ENCODE results near the gene CR1. TPM values are rescaled to one million over a fixed set of nuclear protein-coding genes. Genes with fewer than 3 reads are reported as not detected.

The CR1 gene
- polyA plus RNA-seq: under 1 TPM; 0.06 to 0.12 TPM

DNA sequence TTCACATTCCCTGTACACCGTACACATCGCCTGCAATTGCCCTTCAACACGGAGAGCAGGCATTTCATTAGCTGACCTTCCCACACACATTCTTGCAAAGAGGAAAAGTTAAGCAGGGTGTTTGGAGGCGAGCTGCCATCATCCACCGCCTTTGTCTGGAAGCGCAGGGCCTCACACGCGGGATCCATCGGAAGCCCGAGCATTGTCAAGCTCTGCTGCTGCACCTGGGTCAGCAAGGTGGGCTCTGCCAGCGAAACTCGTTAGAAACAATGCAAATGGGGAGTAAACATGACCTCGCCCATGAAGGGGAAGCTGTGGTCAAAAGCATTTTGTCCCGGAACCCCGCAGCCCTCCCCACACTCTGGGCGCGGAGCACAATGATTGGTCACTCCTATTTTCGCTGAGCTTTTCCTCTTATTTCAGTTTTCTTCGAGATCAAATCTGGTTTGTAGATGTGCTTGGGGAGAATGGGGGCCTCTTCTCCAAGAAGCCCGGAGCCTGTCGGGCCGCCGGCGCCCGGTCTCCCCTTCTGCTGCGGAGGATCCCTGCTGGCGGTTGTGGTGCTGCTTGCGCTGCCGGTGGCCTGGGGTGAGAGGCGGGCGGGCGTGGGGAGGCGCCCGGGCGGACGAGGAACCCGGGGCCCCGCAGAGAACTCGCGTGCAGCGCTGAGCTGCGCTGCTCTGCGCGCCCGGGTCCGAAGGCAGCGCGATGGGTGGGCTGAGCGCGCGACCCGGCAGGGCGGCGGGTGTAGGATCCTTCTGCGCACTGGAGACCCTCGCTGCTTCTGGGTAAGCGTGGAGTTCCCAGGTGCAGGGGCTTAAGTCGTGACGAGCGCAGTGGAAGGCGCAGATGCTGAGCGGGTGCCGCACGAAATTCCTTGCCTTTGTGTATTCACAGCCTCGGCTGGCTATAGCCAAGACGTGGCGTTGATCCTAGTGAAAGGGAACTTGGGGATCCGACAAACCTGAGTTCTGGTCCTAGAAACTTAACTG is at the start of gene CR1:
TSS of gene CR1 (plus strand) at position 357 of the 992 bp plus-strand sequence. CDS start at position 468, 111 bp downstream.
- 5 to 7% methylated on average over 66 to 68 of the region's 68 CpGs for WGBS, 2 donors
- peaks cover 0 to 4% of the 10 kb centered on the region in 2 donors for H3K4me1 ChIP-seq (ENCODE audit: control insufficient read depth in 2 of 2, insufficient read depth in 2 of 2, low read length in 1 of 2)
- no peaks in the 10 kb centered on the region for H3K9me3 ChIP-seq (ENCODE audit: control insufficient read depth in 2 of 2, insufficient read depth in 1 of 2, low read depth in 1 of 2, low read length in 1 of 2)
- no peaks in the 10 kb centered on the region for H3K36me3 ChIP-seq (ENCODE audit: control insufficient read depth in 2 of 2, insufficient read depth in 2 of 2, low read length in 1 of 2)
- peaks cover 0 to 7% of the 10 kb centered on the region in 2 donors for H3K27me3 ChIP-seq (ENCODE audit: control insufficient read depth in 1 of 2, insufficient read depth in 2 of 2, low read length in 2 of 2)
- H3K4me3 ChIP-seq (ENCODE audit: low read depth in 1 of 2, low read length in 2 of 2): peak within 1 kb of the TSS; percentile 4 to 20
- no peak within 1 kb of the TSS for H3K27ac ChIP-seq (ENCODE audit: low read depth in 2 of 2, low read length in 1 of 2)

DNA sequence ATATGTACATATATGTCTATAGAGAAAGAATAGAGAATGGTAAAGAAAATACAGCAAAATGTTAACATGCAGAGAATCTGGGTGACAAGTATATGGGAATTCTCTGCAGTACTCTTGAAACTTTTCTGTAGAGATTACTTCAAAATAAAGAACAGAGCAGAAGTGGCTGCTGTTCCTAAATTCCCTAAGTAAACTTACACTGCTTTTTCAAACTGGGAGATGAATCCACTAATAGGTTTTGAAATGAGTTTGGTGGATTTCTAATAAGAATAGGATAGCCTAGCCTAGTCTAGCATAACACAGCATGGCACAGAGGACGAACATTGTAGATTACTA is 42.3 kb upstream of the CR1 start:
- 3 to 16% methylated on average over 1 of the region's 1 CpG for WGBS, 2 donors
- Histone ChIP-seq H3K9me3 (ENCODE audit: control insufficient read depth in 2 of 2, insufficient read depth in 1 of 2, low read depth in 1 of 2, low read length in 1 of 2) (no peaks in the 10 kb centered on the region), H3K4me1 (ENCODE audit: control insufficient read depth in 2 of 2, insufficient read depth in 2 of 2, low read length in 1 of 2) (peaks cover 6 to 9% of the 10 kb centered on the region in 2 donors), H3K27ac (ENCODE audit: low read depth in 2 of 2, low read length in 1 of 2) (no peak overlapping the region), H3K4me3 (ENCODE audit: low read depth in 1 of 2, low read length in 2 of 2) (no peak overlapping the region), H3K36me3 (ENCODE audit: control insufficient read depth in 2 of 2, insufficient read depth in 2 of 2, low read length in 1 of 2) (no peaks in the 10 kb centered on the region), H3K27me3 (ENCODE audit: control insufficient read depth in 1 of 2, insufficient read depth in 2 of 2, low read length in 2 of 2) (peaks cover 4 to 12% of the 10 kb centered on the region in 2 donors)

DNA sequence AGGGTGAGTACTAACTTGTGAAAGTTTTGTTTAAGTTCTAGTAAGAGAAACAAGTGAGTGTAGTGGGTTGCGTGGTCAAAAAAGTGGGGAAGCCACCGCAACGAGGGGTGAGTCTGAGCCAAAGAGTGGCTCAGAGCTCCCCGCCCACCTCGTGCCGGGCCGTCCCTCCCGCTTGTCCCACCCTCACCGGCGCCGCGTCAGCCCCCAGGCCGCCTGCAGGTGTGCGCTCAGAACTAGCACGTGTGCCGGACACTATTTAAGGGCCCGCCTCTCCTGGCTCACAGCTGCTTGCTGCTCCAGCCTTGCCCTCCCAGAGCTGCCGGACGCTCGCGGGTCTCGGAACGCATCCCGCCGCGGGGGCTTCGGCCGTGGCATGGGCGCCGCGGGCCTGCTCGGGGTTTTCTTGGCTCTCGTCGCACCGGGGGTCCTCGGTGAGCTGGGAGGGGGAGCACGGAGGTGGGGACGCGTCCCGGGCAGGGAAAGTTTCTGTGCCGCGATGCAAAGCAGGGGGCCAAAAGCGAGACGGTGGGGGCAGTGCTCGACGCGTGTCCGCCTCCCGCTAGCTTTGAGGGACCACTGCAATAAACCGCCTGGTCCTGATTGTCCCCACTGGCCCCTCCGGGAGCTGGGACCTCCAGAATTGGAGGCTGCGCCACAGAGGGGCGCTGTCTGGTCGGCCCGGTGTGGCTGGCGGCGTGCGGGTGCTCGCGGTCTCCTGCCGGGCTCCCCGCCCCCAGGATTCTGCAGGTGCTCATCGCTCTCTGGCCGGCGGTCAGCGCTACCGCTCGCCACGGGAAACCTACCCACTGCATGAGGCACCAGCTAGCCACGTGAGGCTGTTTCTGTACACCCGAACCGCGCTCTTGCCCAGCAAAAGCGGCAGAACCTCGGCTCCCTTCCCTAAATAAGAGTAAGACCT is 41.7 kb upstream of the CR1 start, which contains the start of gene CR2:
TSS of gene CR2 (plus strand) at position 283 of the 919 bp plus-strand sequence. CDS start at position 374, 91 bp downstream.
- H3K27ac ChIP-seq (ENCODE audit: low read depth in 2 of 2, low read length in 1 of 2): no peak within 1 kb of the TSS
- peaks cover 4 to 12% of the 10 kb centered on the region in 2 donors for H3K27me3 ChIP-seq (ENCODE audit: control insufficient read depth in 1 of 2, insufficient read depth in 2 of 2, low read length in 2 of 2)
- WGBS, 2 donors: 1% methylated on average over 74 to 75 of the region's 75 CpGs

DNA sequence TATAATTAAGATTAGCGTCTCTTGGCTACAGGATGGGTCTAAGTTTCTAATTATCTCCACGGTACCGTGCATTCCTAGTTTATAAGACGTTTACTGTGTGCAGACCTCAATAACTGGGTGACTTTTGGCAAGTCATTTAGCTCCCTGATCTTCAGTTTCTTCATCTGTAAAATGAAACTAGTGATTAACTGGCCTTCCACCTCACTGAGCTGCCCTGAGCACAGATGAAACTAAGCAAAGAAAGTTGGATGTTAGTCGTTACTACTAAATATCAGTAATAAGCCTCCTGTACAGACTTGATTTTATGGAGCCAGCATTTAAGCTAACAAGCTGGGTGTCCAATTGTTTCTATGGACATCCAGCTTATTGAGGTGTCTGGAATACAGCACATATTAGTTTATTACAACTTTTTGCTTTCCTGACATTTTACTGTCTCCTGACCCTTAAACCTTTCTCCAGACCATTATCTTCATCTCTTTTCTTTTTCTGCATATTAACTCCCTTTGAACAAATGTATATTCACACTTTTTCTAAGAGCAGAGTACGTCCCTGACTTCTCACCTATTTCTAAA is 40.7 kb upstream of the CR1 start:
- no peak overlapping the region for H3K27ac ChIP-seq (ENCODE audit: low read depth in 2 of 2, low read length in 1 of 2)
- peaks cover 6 to 9% of the 10 kb centered on the region in 2 donors for H3K4me1 ChIP-seq (ENCODE audit: control insufficient read depth in 2 of 2, insufficient read depth in 2 of 2, low read length in 1 of 2)
- H3K36me3 ChIP-seq (ENCODE audit: control insufficient read depth in 2 of 2, insufficient read depth in 2 of 2, low read length in 1 of 2): no peaks in the 10 kb centered on the region
- peaks cover 4 to 12% of the 10 kb centered on the region in 2 donors for H3K27me3 ChIP-seq (ENCODE audit: control insufficient read depth in 1 of 2, insufficient read depth in 2 of 2, low read length in 2 of 2)
- H3K4me3 ChIP-seq (ENCODE audit: low read depth in 1 of 2, low read length in 2 of 2): no peak overlapping the region
- H3K9me3 ChIP-seq (ENCODE audit: control insufficient read depth in 2 of 2, insufficient read depth in 1 of 2, low read depth in 1 of 2, low read length in 1 of 2): no peaks in the 10 kb centered on the region
- 46 to 50% methylated on average over 6 of the region's 6 CpGs for WGBS, 2 donors

More for the DNA sequence above, 41.7 kb upstream of the CR1 start, which contains the start of gene CR2:
- no peaks in the 10 kb centered on the region for H3K9me3 ChIP-seq (ENCODE audit: control insufficient read depth in 2 of 2, insufficient read depth in 1 of 2, low read depth in 1 of 2, low read length in 1 of 2)
- no peaks in the 10 kb centered on the region for H3K36me3 ChIP-seq (ENCODE audit: control insufficient read depth in 2 of 2, insufficient read depth in 2 of 2, low read length in 1 of 2)
- peak within 1 kb of the TSS; percentile 32 to 44 for H3K4me3 ChIP-seq (ENCODE audit: low read depth in 1 of 2, low read length in 2 of 2)
- H3K4me1 ChIP-seq (ENCODE audit: control insufficient read depth in 2 of 2, insufficient read depth in 2 of 2, low read length in 1 of 2): peaks cover 6 to 9% of the 10 kb centered on the region in 2 donors

DNA sequence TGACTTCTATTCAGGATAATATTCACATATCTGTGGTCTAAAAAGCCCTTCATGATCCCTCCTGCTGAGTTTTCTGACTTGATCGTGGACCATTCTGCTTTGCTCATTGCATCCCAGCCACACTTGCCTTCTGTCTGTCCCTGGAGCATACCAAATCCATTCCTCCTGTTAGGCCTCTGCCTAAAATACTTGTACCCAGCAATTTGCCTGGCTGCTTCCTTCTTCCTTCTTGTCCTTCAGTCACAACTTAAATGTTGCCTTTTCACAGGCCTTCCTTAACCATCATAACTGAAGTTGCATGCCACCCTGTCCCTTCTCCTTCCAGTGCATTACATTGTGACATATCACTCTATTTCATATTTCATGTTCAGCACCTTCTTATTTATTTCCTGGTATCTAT is 37.5 kb upstream of the CR1 start:
- Histone ChIP-seq H3K27me3 (ENCODE audit: control insufficient read depth in 1 of 2, insufficient read depth in 2 of 2, low read length in 2 of 2) (peaks cover 0 to 12% of the 10 kb centered on the region in 2 donors), H3K27ac (ENCODE audit: low read depth in 2 of 2, low read length in 1 of 2) (no peak overlapping the region), H3K9me3 (ENCODE audit: control insufficient read depth in 2 of 2, insufficient read depth in 1 of 2, low read depth in 1 of 2, low read length in 1 of 2) (no peaks in the 10 kb centered on the region), H3K36me3 (ENCODE audit: control insufficient read depth in 2 of 2, insufficient read depth in 2 of 2, low read length in 1 of 2) (no peaks in the 10 kb centered on the region), H3K4me3 (ENCODE audit: low read depth in 1 of 2, low read length in 2 of 2) (no peak overlapping the region), H3K4me1 (ENCODE audit: control insufficient read depth in 2 of 2, insufficient read depth in 2 of 2, low read length in 1 of 2) (peaks cover 6 to 9% of the 10 kb centered on the region in 2 donors)
- WGBS, 2 donors: 88 to 91% methylated on average over 1 of the region's 1 CpG

DNA sequence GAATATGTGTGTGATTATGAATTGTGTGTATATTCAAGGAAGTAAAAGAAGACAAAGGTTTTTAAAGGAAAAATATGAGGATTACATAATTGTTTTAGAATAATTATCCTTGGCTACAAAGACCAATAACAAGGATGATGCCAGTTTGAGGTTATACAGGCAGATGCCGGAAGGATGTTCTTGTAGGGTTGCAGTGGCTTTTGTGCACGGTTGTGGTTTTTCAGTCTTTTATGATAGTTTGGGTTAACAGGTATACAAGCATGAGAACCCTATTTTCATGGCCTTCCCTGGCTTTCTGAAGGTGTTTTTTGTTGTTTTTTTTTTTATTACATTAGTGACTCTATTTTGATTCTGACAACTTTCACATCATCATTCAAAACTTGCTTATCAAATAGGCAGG is 36.9 kb upstream of the CR1 start:
- no peak overlapping the region for H3K4me3 ChIP-seq (ENCODE audit: low read depth in 1 of 2, low read length in 2 of 2)
- H3K9me3 ChIP-seq (ENCODE audit: control insufficient read depth in 2 of 2, insufficient read depth in 1 of 2, low read depth in 1 of 2, low read length in 1 of 2): no peaks in the 10 kb centered on the region
- whole genome bisulfite sequencing, 2 donors: 82 to 84% methylated on average over 2 of the region's 2 CpGs
- H3K36me3 ChIP-seq (ENCODE audit: control insufficient read depth in 2 of 2, insufficient read depth in 2 of 2, low read length in 1 of 2): no peaks in the 10 kb centered on the region
- peaks cover 6 to 7% of the 10 kb centered on the region in 2 donors for H3K4me1 ChIP-seq (ENCODE audit: control insufficient read depth in 2 of 2, insufficient read depth in 2 of 2, low read length in 1 of 2)
- no peak overlapping the region for H3K27ac ChIP-seq (ENCODE audit: low read depth in 2 of 2, low read length in 1 of 2)
- H3K27me3 ChIP-seq (ENCODE audit: control insufficient read depth in 1 of 2, insufficient read depth in 2 of 2, low read length in 2 of 2): peaks cover 0 to 11% of the 10 kb centered on the region in 2 donors

DNA sequence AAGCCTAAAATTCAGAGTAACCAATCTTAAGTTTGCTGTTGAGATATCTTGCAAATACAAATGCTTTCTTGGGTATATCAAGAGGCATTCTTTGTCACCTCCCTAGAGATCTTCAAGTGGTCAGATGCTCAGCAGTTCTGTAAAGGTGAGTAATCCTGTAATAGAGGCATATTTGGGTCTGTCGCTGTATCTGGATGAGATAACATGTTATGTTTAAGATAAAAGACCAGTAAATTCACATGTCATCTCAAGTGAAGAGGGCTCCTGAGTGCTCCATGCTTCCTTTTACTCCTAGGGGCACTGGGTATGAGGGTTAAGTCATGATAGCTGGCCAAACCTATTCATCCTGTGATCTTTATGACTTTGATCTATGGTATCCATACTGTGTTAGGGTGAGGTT is 34.3 kb upstream of the CR1 start:
- Histone ChIP-seq H3K4me3 (ENCODE audit: low read depth in 1 of 2, low read length in 2 of 2) (no peak overlapping the region), H3K4me1 (ENCODE audit: control insufficient read depth in 2 of 2, insufficient read depth in 2 of 2, low read length in 1 of 2) (no peaks in the 10 kb centered on the region), H3K9me3 (ENCODE audit: control insufficient read depth in 2 of 2, insufficient read depth in 1 of 2, low read depth in 1 of 2, low read length in 1 of 2) (no peaks in the 10 kb centered on the region), H3K36me3 (ENCODE audit: control insufficient read depth in 2 of 2, insufficient read depth in 2 of 2, low read length in 1 of 2) (no peaks in the 10 kb centered on the region), H3K27ac (ENCODE audit: low read depth in 2 of 2, low read length in 1 of 2) (no peak overlapping the region), H3K27me3 (ENCODE audit: control insufficient read depth in 1 of 2, insufficient read depth in 2 of 2, low read length in 2 of 2) (peaks cover 2 to 3% of the 10 kb centered on the region in 2 donors)
- WGBS, 2 donors: 90 to 96% methylated on average over 1 of the region's 1 CpG

DNA sequence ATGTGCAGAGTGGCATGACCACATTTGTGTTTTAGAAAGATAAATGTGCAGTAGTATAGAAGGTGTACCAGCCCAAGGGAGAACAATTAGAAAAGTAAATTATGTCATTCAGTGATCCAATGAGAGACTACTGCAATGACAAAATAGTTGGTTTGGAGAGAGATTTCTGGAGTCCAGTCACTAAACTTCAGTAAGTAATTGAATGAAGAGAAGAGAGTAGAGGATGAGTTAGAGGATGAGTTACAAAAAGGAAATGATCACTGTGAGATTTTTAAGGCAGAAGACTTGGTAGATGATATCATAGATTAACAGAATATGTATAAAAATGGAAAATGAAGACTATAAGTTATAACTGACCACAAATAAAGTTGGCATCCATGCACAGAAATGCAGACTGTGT is 33.4 kb upstream of the CR1 start:
- H3K4me3 ChIP-seq (ENCODE audit: low read depth in 1 of 2, low read length in 2 of 2): no peak overlapping the region
- H3K27me3 ChIP-seq (ENCODE audit: control insufficient read depth in 1 of 2, insufficient read depth in 2 of 2, low read length in 2 of 2): peaks cover 0 to 3% of the 10 kb centered on the region in 2 donors
- H3K9me3 ChIP-seq (ENCODE audit: control insufficient read depth in 2 of 2, insufficient read depth in 1 of 2, low read depth in 1 of 2, low read length in 1 of 2): no peaks in the 10 kb centered on the region
- no peaks in the 10 kb centered on the region for H3K36me3 ChIP-seq (ENCODE audit: control insufficient read depth in 2 of 2, insufficient read depth in 2 of 2, low read length in 1 of 2)
- no peaks in the 10 kb centered on the region for H3K4me1 ChIP-seq (ENCODE audit: control insufficient read depth in 2 of 2, insufficient read depth in 2 of 2, low read length in 1 of 2)
- H3K27ac ChIP-seq (ENCODE audit: low read depth in 2 of 2, low read length in 1 of 2): no peak overlapping the region

DNA sequence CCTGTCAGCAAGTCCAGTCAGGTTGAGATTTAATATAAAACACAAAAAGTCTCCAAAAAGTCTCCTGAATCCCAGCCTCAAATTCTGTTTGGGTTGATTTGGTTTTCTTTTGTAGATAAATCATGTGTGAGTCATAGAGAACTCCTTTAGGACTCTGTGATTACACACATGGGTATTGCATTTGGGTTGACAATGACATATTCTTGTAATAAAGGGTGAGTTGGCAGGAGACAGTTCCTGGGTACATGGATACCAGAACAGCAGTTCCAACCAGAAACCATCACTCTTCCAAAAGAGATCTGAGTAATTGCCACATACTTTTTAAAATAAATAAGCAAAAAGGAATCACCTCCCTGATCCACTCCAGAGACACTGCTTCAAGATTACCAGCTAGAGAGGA is 32.9 kb upstream of the CR1 start:
- Histone ChIP-seq H3K4me1 (ENCODE audit: control insufficient read depth in 2 of 2, insufficient read depth in 2 of 2, low read length in 1 of 2) (no peaks in the 10 kb centered on the region), H3K4me3 (ENCODE audit: low read depth in 1 of 2, low read length in 2 of 2) (no peak overlapping the region), H3K27me3 (ENCODE audit: control insufficient read depth in 1 of 2, insufficient read depth in 2 of 2, low read length in 2 of 2) (peaks cover 0 to 3% of the 10 kb centered on the region in 2 donors), H3K27ac (ENCODE audit: low read depth in 2 of 2, low read length in 1 of 2) (no peak overlapping the region), H3K36me3 (ENCODE audit: control insufficient read depth in 2 of 2, insufficient read depth in 2 of 2, low read length in 1 of 2) (no peaks in the 10 kb centered on the region), H3K9me3 (ENCODE audit: control insufficient read depth in 2 of 2, insufficient read depth in 1 of 2, low read depth in 1 of 2, low read length in 1 of 2) (no peaks in the 10 kb centered on the region)

All from esophagus (tissue), 2 donors.